DOHH2 (cell line): ENCODE results near the gene VPS41.

Source experiments
- EZH2phosphoT487 ChIP-seq: fragments of 200-600 bp; sonication (generic); IDR thresholded peaks from 2 replicates; pipeline ENCODE4 v1.6.1; 2017; ENCODE audit warnings: borderline replicate concordance, mild to moderate bottlenecking, antibody characterized with exemption, low read length, moderate library complexity, mixed read lengths
- TF ChIP-seq, protein P1 (sequence below): fragments of 200-600 bp; sonication (generic); IDR thresholded peaks from one replicate; pipeline ENCODE4 v1.5.1; 2014; ENCODE audit warnings: antibody characterized with exemption, mild to moderate bottlenecking, low read depth, low read length; ENCODE audit not compliant: poor library complexity, severe bottlenecking

- TF ChIP-seq, protein P1, sequence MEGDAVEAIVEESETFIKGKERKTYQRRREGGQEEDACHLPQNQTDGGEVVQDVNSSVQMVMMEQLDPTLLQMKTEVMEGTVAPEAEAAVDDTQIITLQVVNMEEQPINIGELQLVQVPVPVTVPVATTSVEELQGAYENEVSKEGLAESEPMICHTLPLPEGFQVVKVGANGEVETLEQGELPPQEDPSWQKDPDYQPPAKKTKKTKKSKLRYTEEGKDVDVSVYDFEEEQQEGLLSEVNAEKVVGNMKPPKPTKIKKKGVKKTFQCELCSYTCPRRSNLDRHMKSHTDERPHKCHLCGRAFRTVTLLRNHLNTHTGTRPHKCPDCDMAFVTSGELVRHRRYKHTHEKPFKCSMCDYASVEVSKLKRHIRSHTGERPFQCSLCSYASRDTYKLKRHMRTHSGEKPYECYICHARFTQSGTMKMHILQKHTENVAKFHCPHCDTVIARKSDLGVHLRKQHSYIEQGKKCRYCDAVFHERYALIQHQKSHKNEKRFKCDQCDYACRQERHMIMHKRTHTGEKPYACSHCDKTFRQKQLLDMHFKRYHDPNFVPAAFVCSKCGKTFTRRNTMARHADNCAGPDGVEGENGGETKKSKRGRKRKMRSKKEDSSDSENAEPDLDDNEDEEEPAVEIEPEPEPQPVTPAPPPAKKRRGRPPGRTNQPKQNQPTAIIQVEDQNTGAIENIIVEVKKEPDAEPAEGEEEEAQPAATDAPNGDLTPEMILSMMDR, result no peak
- no peak for TF ChIP-seq EZH2phosphoT487
These were observed 19.0 kb downstream of the VPS41 start for GRCh38 chr7:38889872-38890432.
